ENCODE data around the gene C11orf24.

Gene C11orf24

GRCh38 chr11:68211546-68211945 lies 60.2 kb downstream of the C11orf24 start:
- no peak for DNase-seq (ENCODE audit: extremely low read depth in 1 of 2, low read depth in 1 of 2)

Data from activated CD8-positive, alpha-beta memory T cell treated with anti-CD3 and anti-CD28 coated beads for 1 hour (primary cell).